Fibroblast of villous mesenchyme (primary cell): ENCODE data around the gene GPR39. TPM values are rescaled to one million over a fixed set of nuclear protein-coding genes. Genes with fewer than 3 reads are reported as not detected.

Experiments
- DNase-seq: peaks from one replicate; pipeline ENCODE4 v3.0.0-alpha.2; 2010; ENCODE audit warnings: low read depth
- H3K4me3 ChIP-seq: 2 replicates; pipeline ENCODE4 v1.5.1; 2011; ENCODE audit warnings: low read depth, mild to moderate bottlenecking, low read length
- CTCF ChIP-seq: IDR thresholded peaks from 2 replicates; pipeline ENCODE4 v1.5.1; 2012; ENCODE audit warnings: low read depth, mild to moderate bottlenecking, low read length; ENCODE audit not compliant: insufficient read depth
- total RNA-seq: library from RNA; depleted of rRNA; stranded (reverse); fragments of >200 nt; gene quantifications from 2 replicates; pipeline ENCODE4 v1.2.3, GENCODE V29; 2012

The GPR39 gene
- total RNA-seq = 3.2 and 5.6 TPM in 2 replicates

GRCh38 chr2:132416723-132417395 lies at the start of gene GPR39:
Gene GPR39 (plus strand): TSS chr2:132416805.
- no peak for TF ChIP-seq CTCF
- DNase-seq = no peak
- H3K4me3 ChIP-seq = peak within 1 kb of the TSS; percentile 67

- no peak for TF ChIP-seq CTCF
- no peak for DNase-seq
- H3K4me3 ChIP-seq = no peak overlapping the region
Observed at GRCh38 chr2:132368191-132368590, 48.4 kb upstream of the GPR39 start.

- DNase-seq = no peak
- no peak for TF ChIP-seq CTCF
- no peak overlapping the region for H3K4me3 ChIP-seq
Observed at GRCh38 chr2:132372276-132372675, 44.3 kb upstream of the GPR39 start.

- TF ChIP-seq CTCF = no peak
- no peak overlapping the region for H3K4me3 ChIP-seq
- no peak for DNase-seq
Observed at GRCh38 chr2:132373391-132374135, 43.0 kb upstream of the GPR39 start.

GRCh38 chr2:132374151-132374550 lies 42.5 kb upstream of the GPR39 start:
- TF ChIP-seq CTCF = no peak
- DNase-seq = no peak
- H3K4me3 ChIP-seq = no peak overlapping the region

GRCh38 chr2:132374551-132374950 lies 42.1 kb upstream of the GPR39 start:
- peak; percentile 70 for DNase-seq
- no peak for TF ChIP-seq CTCF
- H3K4me3 ChIP-seq = no peak overlapping the region
